Endothelial cell of umbilical vein (primary cell): Measurements from ENCODE around the gene CHPF2. TPM values are rescaled to one million over a fixed set of nuclear protein-coding genes. Genes with fewer than 3 reads are reported as not detected.

Experiments used
- BruUV-seq: library from RNA; stranded (reverse); fragments of 400-500 nt; replicated peaks from 2 replicates; lab custom pipeline; 2021; lab: Mats Ljungman, UMichigan
- CTCF ChIA-PET: fragments of 300-600, 350-600 bp; sonication (Branson Sonifier 250); formaldehyde crosslinking; loops from one replicate; lab custom pipeline; 2021; ENCODE audit warnings: antibody characterized with exemption, inconsistent platforms; lab: Charles Lee
- POLR2A ChIA-PET: fragments of 300-600, 350-600 bp; sonication (Branson Sonifier 250); formaldehyde crosslinking; loops from one replicate; lab custom pipeline; 2021; ENCODE audit warnings: antibody characterized with exemption, inconsistent platforms; lab: Charles Lee
- DNase-seq: peaks from one replicate; pipeline ENCODE4 v3.0.0-alpha.2; 2011; ENCODE audit warnings: low read depth, low spot score
- FAIRE-seq: peaks from 2 replicates; lab custom pipeline; 2011; peaks lifted over from hg19 to GRCh38; lab: Jason Lieb, UNC
- H2AFZ ChIP-seq: 2 replicates; pipeline ENCODE4 v1.6.0; 2012; ENCODE audit warnings: low read depth, low read length, control low read depth, inconsistent platforms
- H3K27ac ChIP-seq: 2 replicates; pipeline ENCODE4 v1.5.1; 2011; ENCODE audit warnings: low read depth, mild to moderate bottlenecking, control low read depth, low read length, moderate library complexity; ENCODE audit not compliant: insufficient read depth
- H3K27me3 ChIP-seq, 2 experiments: 2 replicates each; pipeline versions ENCODE4 v1.6.0 to v1.6.1; 2011; ENCODE audit warnings: low read length in 2 of 2, mixed read lengths in 1 of 2; ENCODE audit not compliant: control insufficient read depth in 2 of 2, insufficient read depth in 2 of 2
- H3K36me3 ChIP-seq, 2 experiments: 2 replicates in 1 of 2; 3 replicates in 1 of 2; pipeline ENCODE4 v1.5.1; 2011; ENCODE audit warnings: low read length in 2 of 2, mild to moderate bottlenecking in 1 of 2, moderate library complexity in 1 of 2; ENCODE audit not compliant: control insufficient read depth in 2 of 2, insufficient read depth in 2 of 2; ENCODE audit errors: extremely low read depth in 1 of 2
- H3K4me1 ChIP-seq: 3 replicates; pipeline ENCODE4 v1.5.1; 2011; ENCODE audit warnings: mild to moderate bottlenecking, low read length; ENCODE audit not compliant: control insufficient read depth, insufficient read depth; ENCODE audit errors: extremely low read depth
- H3K4me2 ChIP-seq: 2 replicates; pipeline ENCODE4 v1.6.1; 2011; ENCODE audit warnings: low read length, control low read depth, mixed read lengths; ENCODE audit not compliant: insufficient read depth
- H3K4me3 ChIP-seq, 3 experiments: fragments of 200-600 bp in 1 of 3; sonication (generic), shearing (Covaris generic) in 1 of 3; replicated peaks in 1 of 3; 2 replicates each; pipeline ENCODE4 v1.5.1; 2011 to 2016; ENCODE audit warnings: control low read depth in 3 of 3, low read length in 3 of 3, mild to moderate bottlenecking in 2 of 3, inconsistent platforms in 1 of 3, low read depth in 1 of 3, moderate library complexity in 1 of 3; ENCODE audit not compliant: insufficient read depth in 1 of 3
- H3K79me2 ChIP-seq: 2 replicates; pipeline ENCODE4 v1.6.0; 2012; ENCODE audit warnings: low read length, inconsistent platforms; ENCODE audit not compliant: control insufficient read depth, insufficient read depth
- H3K9ac ChIP-seq: replicated peaks from 2 replicates; pipeline ENCODE3; 2011; ENCODE audit warnings: low read length, control low read depth; ENCODE audit not compliant: insufficient read depth; ENCODE audit errors: extremely low read depth
- H3K9me1 ChIP-seq: replicated peaks from 3 replicates; pipeline ENCODE4 v1.6.0; 2011; ENCODE audit warnings: mild to moderate bottlenecking, low read length; ENCODE audit not compliant: control insufficient read depth, insufficient read depth; ENCODE audit errors: extremely low read depth
- H3K9me3 ChIP-seq: replicated peaks from 2 replicates; pipeline ENCODE4 v1.5.1; 2012; ENCODE audit warnings: low read length, inconsistent platforms; ENCODE audit not compliant: control insufficient read depth, insufficient read depth
- H4K20me1 ChIP-seq: replicated peaks from 2 replicates; pipeline ENCODE3; 2011; ENCODE audit warnings: mild to moderate bottlenecking, low read length; ENCODE audit not compliant: control insufficient read depth, insufficient read depth; ENCODE audit errors: extremely low read depth
- EZH2 ChIP-seq: IDR thresholded peaks from 2 replicates; pipeline ENCODE4 v1.6.1; 2012; ENCODE audit warnings: borderline replicate concordance, low read depth, mild to moderate bottlenecking, moderate library complexity, low read length, inconsistent platforms; ENCODE audit not compliant: severe bottlenecking
- FOS ChIP-seq: IDR thresholded peaks from 2 replicates; pipeline ENCODE4 v1.6.1; 2011; ENCODE audit warnings: mild to moderate bottlenecking, low read length, moderate library complexity, borderline replicate concordance; ENCODE audit not compliant: insufficient read depth
- GATA2 ChIP-seq: IDR thresholded peaks from 2 replicates; pipeline ENCODE4 v1.7.0; 2011; ENCODE audit warnings: low read depth, mild to moderate bottlenecking, moderate library complexity, mixed read lengths, low read length; ENCODE audit not compliant: insufficient read length, insufficient read depth
- JUN ChIP-seq: IDR thresholded peaks from 2 replicates; pipeline ENCODE4 v1.6.1; 2011; ENCODE audit warnings: borderline replicate concordance, low read depth; ENCODE audit not compliant: insufficient read length, insufficient read depth
- MYC ChIP-seq: IDR thresholded peaks from one replicate; pipeline ENCODE4 v1.6.1; 2011; ENCODE audit warnings: mild to moderate bottlenecking, low read depth, low read length
- POLR2A ChIP-seq: IDR thresholded peaks from 2 replicates; pipeline ENCODE4 v1.6.1; 2012; ENCODE audit warnings: low read depth, mild to moderate bottlenecking, control low read depth, low read length
- POLR2AphosphoS5 ChIP-seq: IDR thresholded peaks from 2 replicates; pipeline ENCODE4 v1.6.1; 2012; ENCODE audit warnings: low read depth, mild to moderate bottlenecking, control low read depth, low read length, moderate library complexity; ENCODE audit not compliant: insufficient read depth
- dilution Hi-C: fragments of 300-500 bp; cut with MboI; formaldehyde crosslinking; loops from one replicate; pipeline ENCODE4 v1.15.0; 2019; ENCODE audit warnings: low sequenced_read_pairs; ENCODE audit not compliant: extremely low pct_ligation_motif_present
- intact Hi-C: fragments of 100-400 bp; cut with micrococcal nuclease; formaldehyde crosslinking; loops from one replicate; pipeline ENCODE4 v1.10.0; 2022
- polyA plus RNA-seq, 4 experiments: library from polyadenylated mRNA; depleted of rRNA in 3 of 4; stranded (reverse) in 3 of 4; unstranded in 1 of 4; fragments of >200 nt; gene quantifications; 2 replicates each; pipeline versions ENCODE4 v1.2.1 to v1.2.3, GENCODE V29; 2011 to 2012; ENCODE audit warnings: missing spikeins in 1 of 4
- total RNA-seq: library from RNA; stranded (reverse); gene quantifications from 2 replicates; pipeline ENCODE4 v1.2.3, GENCODE V29; 2021
- TF ChIP-seq, protein P1 (sequence below): IDR thresholded peaks from 2 replicates; pipeline ENCODE4 v1.6.1; 2011; ENCODE audit not compliant: insufficient read depth, insufficient read length
- TF ChIP-seq, protein P2 (sequence below), 2 donors: IDR thresholded peaks; 1 replicate in 1 of 2; 2 replicates in 1 of 2; pipeline ENCODE4 v1.5.1; 2011; ENCODE audit warnings: low read length in 2 of 2, mild to moderate bottlenecking in 2 of 2, moderate library complexity in 2 of 2, control low read depth in 1 of 2, inconsistent platforms in 1 of 2, low read depth in 1 of 2; ENCODE audit not compliant: insufficient read depth in 1 of 2; ENCODE audit errors: extremely low read depth in 1 of 2

The CHPF2 gene
- total and polyA plus RNA-seq, 2 donors (not counting 3 experiments of a cell fraction or from before 2014, with no cell fraction given): 72.8 to 75.0 TPM

DNA sequence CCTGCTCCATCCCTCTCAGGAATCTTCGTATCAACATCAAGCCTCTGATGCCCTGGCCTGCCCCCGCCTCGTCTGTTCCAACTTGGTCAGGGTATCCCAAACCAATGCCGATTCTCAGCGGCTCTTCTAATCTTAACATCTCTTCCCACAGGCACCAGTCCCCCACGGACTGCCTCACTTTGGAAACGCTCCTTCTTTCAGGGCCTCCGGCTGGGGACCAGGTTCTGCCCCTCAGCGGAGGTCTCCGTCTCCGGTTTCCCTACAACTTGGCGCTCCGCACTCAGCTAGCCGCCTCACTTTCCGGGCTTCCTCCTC lies 5.8 kb upstream of the CHPF2 start:
- DNase-seq (no peak), FAIRE-seq (peak; percentile 31)
- intact Hi-C loops (loop anchor here (2.0 kb wide), 1 partner anchor 18 kb away; no protein-coding TSS in a partner anchor), dilution Hi-C loops (no loop called here)
- H3K79me2 ChIP-seq: peaks cover 17% of the 10 kb centered on the region
- peaks cover 12 to 24% of the 10 kb centered on the region in 2 experiments for H3K36me3 ChIP-seq
- no peaks in the 10 kb centered on the region for H3K9me3 ChIP-seq
- H3K4me1 ChIP-seq: peaks cover 16% of the 10 kb centered on the region
- H3K9ac ChIP-seq: peak overlapping the region; percentile 75
- H3K4me3 ChIP-seq: peak overlapping the region; percentile 64 to 98 (median 72)
- ChIA-PET POLR2A (interaction anchor here (1.0 kb wide), 1 partner anchor 20 kb away, joined by 5 read pairs; no protein-coding TSS in a partner anchor), CTCF (interaction anchor here (1.0 to 6.3 kb wide), 7 partner anchors 17 to 240 kb away, joined by 3 to 52 read pairs (median 4); no protein-coding TSS in a partner anchor)
- no peaks in the 10 kb centered on the region for H3K9me1 ChIP-seq
- BruUV-seq: no TSS peak
- H3K4me2 ChIP-seq: peak overlapping the region; percentile 88
- TF ChIP-seq POLR2A (no peak), FOS (no peak), EZH2 (no peak), JUN (no peak), POLR2AphosphoS5 (no peak), MYC (no peak), GATA2 (no peak)
- TF ChIP-seq, protein P1, sequence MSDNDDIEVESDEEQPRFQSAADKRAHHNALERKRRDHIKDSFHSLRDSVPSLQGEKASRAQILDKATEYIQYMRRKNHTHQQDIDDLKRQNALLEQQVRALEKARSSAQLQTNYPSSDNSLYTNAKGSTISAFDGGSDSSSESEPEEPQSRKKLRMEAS: no peak
- TF ChIP-seq, protein P2, sequence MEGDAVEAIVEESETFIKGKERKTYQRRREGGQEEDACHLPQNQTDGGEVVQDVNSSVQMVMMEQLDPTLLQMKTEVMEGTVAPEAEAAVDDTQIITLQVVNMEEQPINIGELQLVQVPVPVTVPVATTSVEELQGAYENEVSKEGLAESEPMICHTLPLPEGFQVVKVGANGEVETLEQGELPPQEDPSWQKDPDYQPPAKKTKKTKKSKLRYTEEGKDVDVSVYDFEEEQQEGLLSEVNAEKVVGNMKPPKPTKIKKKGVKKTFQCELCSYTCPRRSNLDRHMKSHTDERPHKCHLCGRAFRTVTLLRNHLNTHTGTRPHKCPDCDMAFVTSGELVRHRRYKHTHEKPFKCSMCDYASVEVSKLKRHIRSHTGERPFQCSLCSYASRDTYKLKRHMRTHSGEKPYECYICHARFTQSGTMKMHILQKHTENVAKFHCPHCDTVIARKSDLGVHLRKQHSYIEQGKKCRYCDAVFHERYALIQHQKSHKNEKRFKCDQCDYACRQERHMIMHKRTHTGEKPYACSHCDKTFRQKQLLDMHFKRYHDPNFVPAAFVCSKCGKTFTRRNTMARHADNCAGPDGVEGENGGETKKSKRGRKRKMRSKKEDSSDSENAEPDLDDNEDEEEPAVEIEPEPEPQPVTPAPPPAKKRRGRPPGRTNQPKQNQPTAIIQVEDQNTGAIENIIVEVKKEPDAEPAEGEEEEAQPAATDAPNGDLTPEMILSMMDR (IDR thresholded peaks at IDR 0.05; ENCODE audit: extremely low read depth in 1 of 2, insufficient read depth in 1 of 2, low read depth in 1 of 2, low read length in 2 of 2): no peak
- H4K20me1 ChIP-seq: no peaks in the 10 kb centered on the region
- H2AFZ ChIP-seq: peak overlapping the region; percentile 79
- H3K27ac ChIP-seq: peak overlapping the region; percentile 16
- no peaks in the 10 kb centered on the region for H3K27me3 ChIP-seq
